Smooth muscle cell (in vitro differentiated cells): ENCODE measurements around the gene PDE11A. TPM values are rescaled to one million over a fixed set of nuclear protein-coding genes. Genes with fewer than 3 reads are reported as not detected.

Experiments used
- DNase-seq: peaks from one replicate; lab custom pipeline; 2025; ENCODE audit not compliant: unreplicated experiment; lab: John Stamatoyannopoulos, UW
- H2AFZ ChIP-seq: fragments of 200-600 bp; sonication (generic); 2 replicates; pipeline ENCODE4 v1.6.0; 2016; ENCODE audit warnings: antibody characterized with exemption, low read depth, mild to moderate bottlenecking
- H3F3A ChIP-seq: fragments of 200-600 bp; sonication (generic); 2 replicates; pipeline ENCODE4 v1.6.0; 2017; ENCODE audit warnings: antibody characterized with exemption, low read depth
- H3K27ac ChIP-seq: fragments of 200-600 bp; sonication (generic); 2 replicates; pipeline ENCODE4 v1.5.1; 2016; ENCODE audit warnings: low read depth, mild to moderate bottlenecking
- H3K27me3 ChIP-seq: fragments of 200-600 bp; sonication (generic); 2 replicates; pipeline ENCODE4 v1.6.1; 2016; ENCODE audit warnings: low read depth, mild to moderate bottlenecking
- H3K36me3 ChIP-seq: fragments of 200-600 bp; sonication (generic); 2 replicates; pipeline ENCODE4 v1.5.1; 2016; ENCODE audit warnings: low read depth
- H3K4me1 ChIP-seq: fragments of 200-600 bp; sonication (generic); 2 replicates; pipeline ENCODE4 v1.5.1; 2016; ENCODE audit warnings: low read depth
- H3K4me2 ChIP-seq: fragments of 200-600 bp; sonication (generic); 2 replicates; pipeline ENCODE4 v1.6.0; 2016; ENCODE audit warnings: mild to moderate bottlenecking
- H3K4me3 ChIP-seq: fragments of 200-600 bp; sonication (generic); 2 replicates; pipeline ENCODE4 v1.5.1; 2016; ENCODE audit warnings: mild to moderate bottlenecking
- H3K79me2 ChIP-seq: fragments of 200-600 bp; sonication (generic); 2 replicates; pipeline ENCODE4 v1.6.0; 2016; ENCODE audit warnings: low read depth, mild to moderate bottlenecking
- H3K9ac ChIP-seq: fragments of 200-600 bp; sonication (generic); 2 replicates; pipeline ENCODE4 v1.6.0; 2016; ENCODE audit warnings: low read depth
- H3K9me3 ChIP-seq: fragments of 200-600 bp; sonication (generic); replicated peaks from 2 replicates; pipeline ENCODE4 v1.5.1; 2016; ENCODE audit warnings: low read depth
- H4K20me1 ChIP-seq: fragments of 200-600 bp; sonication (generic); 2 replicates; pipeline ENCODE4 v1.6.0; 2016; ENCODE audit warnings: low read depth
- CTCF ChIP-seq: fragments of 200-600 bp; sonication (generic); IDR thresholded peaks from 2 replicates; pipeline ENCODE4 v1.5.1; 2017; ENCODE audit warnings: borderline replicate concordance, mild to moderate bottlenecking, antibody characterized with exemption; ENCODE audit not compliant: insufficient read depth, poor library complexity, severe bottlenecking
- WGBS: methylation state at CpG from one replicate; pipeline ENCODE4 v1.1.7; 2016; ENCODE audit warnings: low lambda C conversion rate; 5-methylcytosine and 5-hydroxymethylcytosine counted together
- polyA plus RNA-seq: library from polyadenylated mRNA; unstranded; fragments of >200 nt; fragmentation: Nextera tagmentation; extraction: Ambion mirVana; gene quantifications from 2 replicates; pipeline ENCODE4 v1.2.1, GENCODE V29; 2016
- total RNA-seq: library from RNA; depleted of rRNA; stranded (reverse); fragments of >200 nt; gene quantifications from 2 replicates; pipeline ENCODE4 v1.2.3, GENCODE V29; 2014

PDE11A gene
- total and polyA plus RNA-seq, 2 experiments from 2014 or later = under 0.01 TPM; not detected in 1

- no peaks in the 10 kb centered on the region for H3K9me3 ChIP-seq
- H3K4me3 ChIP-seq = no peak overlapping the region
Observed at GRCh38 chr2:177908824-177909223, 163.8 kb downstream of the PDE11A start.

GRCh38 chr2:177908182-177908581 is 164.4 kb downstream of the PDE11A start:
- H3K4me3 ChIP-seq = no peak overlapping the region
- no peaks in the 10 kb centered on the region for H3K36me3 ChIP-seq
- no peak overlapping the region for H3K9ac ChIP-seq
- H2AFZ ChIP-seq = no peak overlapping the region
- TF ChIP-seq CTCF = no peak
- H3K79me2 ChIP-seq = no peaks in the 10 kb centered on the region
- H3K27ac ChIP-seq = no peak overlapping the region
- WGBS = 73% methylated on average over 2 of the region's 2 CpGs
- no peak overlapping the region for H3K4me2 ChIP-seq
- H3K4me1 ChIP-seq = peaks cover 9% of the 10 kb centered on the region
- H3F3A ChIP-seq = no peaks in the 10 kb centered on the region
- no peaks in the 10 kb centered on the region for H4K20me1 ChIP-seq
- no peaks in the 10 kb centered on the region for H3K9me3 ChIP-seq
- no peak for DNase-seq
- H3K27me3 ChIP-seq = peaks cover 12% of the 10 kb centered on the region

More at GRCh38 chr2:177908824-177909223, 163.8 kb downstream of the PDE11A start:
- Histone ChIP-seq H3K9ac (no peak overlapping the region), H3F3A (no peaks in the 10 kb centered on the region), H2AFZ (no peak overlapping the region), H3K27me3 (peaks cover 12% of the 10 kb centered on the region), H3K79me2 (no peaks in the 10 kb centered on the region), H4K20me1 (no peaks in the 10 kb centered on the region), H3K4me1 (peaks cover 9% of the 10 kb centered on the region), H3K27ac (no peak overlapping the region), H3K4me2 (no peak overlapping the region), H3K36me3 (no peaks in the 10 kb centered on the region)
- no peak for DNase-seq
- TF ChIP-seq CTCF = no peak
- 94% methylated on average over 2 of the region's 2 CpGs for WGBS

- no peaks in the 10 kb centered on the region for H3F3A ChIP-seq
- no peaks in the 10 kb centered on the region for H3K36me3 ChIP-seq
- 16% methylated on average over 12 of the region's 12 CpGs for WGBS
- H3K9ac ChIP-seq = no peak overlapping the region
- H3K27ac ChIP-seq = no peak overlapping the region
- H3K79me2 ChIP-seq = no peaks in the 10 kb centered on the region
- H4K20me1 ChIP-seq = no peaks in the 10 kb centered on the region
- no peaks in the 10 kb centered on the region for H3K9me3 ChIP-seq
- peak overlapping the region; percentile 67 for H3K4me2 ChIP-seq
- H3K4me3 ChIP-seq = peak overlapping the region; percentile 32
- H3K27me3 ChIP-seq = no peaks in the 10 kb centered on the region
- peak overlapping the region; percentile 83 for H2AFZ ChIP-seq
- peak; percentile 88 for TF ChIP-seq CTCF
- peaks cover 15% of the 10 kb centered on the region for H3K4me1 ChIP-seq
- DNase-seq = peak; percentile 14
Observed at GRCh38 chr2:177906041-177906718, 166.4 kb downstream of the PDE11A start.

GRCh38 chr2:177905640-177906039 is 166.9 kb downstream of the PDE11A start:
- Histone ChIP-seq H4K20me1 (no peaks in the 10 kb centered on the region), H3K9ac (no peak overlapping the region), H3K4me1 (peaks cover 13% of the 10 kb centered on the region), H3K9me3 (no peaks in the 10 kb centered on the region), H3K79me2 (no peaks in the 10 kb centered on the region), H3K36me3 (no peaks in the 10 kb centered on the region), H3K27me3 (no peaks in the 10 kb centered on the region), H3F3A (no peaks in the 10 kb centered on the region), H3K27ac (no peak overlapping the region), H2AFZ (peak overlapping the region; percentile 83), H3K4me3 (peak overlapping the region; percentile 32), H3K4me2 (peak overlapping the region; percentile 67)
- WGBS = 93% methylated on average over 2 of the region's 2 CpGs
- no peak for TF ChIP-seq CTCF
- no peak for DNase-seq
